HepG2 (cell line): ENCODE measurements around the gene LRBA. TPM values are rescaled to one million over a fixed set of nuclear protein-coding genes. Genes with fewer than 3 reads are reported as not detected.

Experiments
- ATAC-seq: fragments of 200-7000 bp; cut with Tn5 transposase; 3 replicates; pipeline ENCODE4 v1.9.1; 2020; ENCODE audit warnings: mild to moderate bottlenecking, moderate library complexity
- BruUV-seq: library from RNA; stranded (reverse); fragments of 400-500 nt; replicated peaks from 2 replicates; lab custom pipeline; 2021; lab: Mats Ljungman, UMichigan
- CTCF ChIA-PET: fragments of 300-600 bp; formaldehyde crosslinking; extraction: SDS; loops from one replicate; lab custom pipeline; 2021; ENCODE audit warnings: low total read pairs, inconsistent platforms, low intra/inter-chr PET ratio; lab: Yijun Ruan, JAX
- POLR2A ChIA-PET: fragments of 350-600 bp; sonication (Branson Sonifier 250); formaldehyde crosslinking; loops from one replicate; lab custom pipeline; 2020; ENCODE audit warnings: antibody characterized with exemption, inconsistent platforms; lab: Yijun Ruan, JAX
- DNase-seq: peaks from one replicate; pipeline ENCODE4 v3.0.0-alpha.2; 2015; ENCODE audit warnings: low spot score
- FAIRE-seq: peaks from 3 replicates; lab custom pipeline; 2011; peaks lifted over from hg19 to GRCh38; lab: Jason Lieb, UNC
- H2AFZ ChIP-seq: one replicate; pipeline ENCODE4 v1.6.1; 2011; ENCODE audit warnings: low read length, inconsistent platforms
- H3K27ac ChIP-seq: fragments of 300-600 bp; 3 replicates; pipeline ENCODE4 v1.8.0; 2011; ENCODE audit warnings: mixed run types, mild to moderate bottlenecking, mixed read lengths, low read length, inconsistent platforms; ENCODE audit not compliant: insufficient read depth; ENCODE audit errors: extremely low read length
- H3K27me3 ChIP-seq, 2 experiments: fragments of 200-600 bp in 1 of 2; 2 replicates in 1 of 2; 3 replicates in 1 of 2; pipeline versions ENCODE4 v1.6.0 to v1.8.0; 2011; ENCODE audit warnings: low read length in 2 of 2, mild to moderate bottlenecking in 2 of 2, moderate library complexity in 2 of 2, inconsistent platforms in 1 of 2; ENCODE audit not compliant: insufficient read depth in 2 of 2, control insufficient read depth in 1 of 2
- H3K36me3 ChIP-seq, 2 experiments: fragments of 200-600 bp in 1 of 2; replicated peaks in 1 of 2; 2 replicates in 1 of 2; 3 replicates in 1 of 2; pipeline versions ENCODE4 v1.5.1 to v1.8.0; 2011; ENCODE audit warnings: low read length in 2 of 2, inconsistent platforms in 1 of 2; ENCODE audit not compliant: insufficient read depth in 2 of 2, control insufficient read depth in 1 of 2
- H3K4me1 ChIP-seq: 2 replicates; pipeline ENCODE4 v1.5.1; 2012; ENCODE audit warnings: low read length, inconsistent platforms; ENCODE audit not compliant: insufficient read depth
- H3K4me2 ChIP-seq: 2 replicates; pipeline ENCODE4 v1.6.0; 2011; ENCODE audit warnings: low read depth, low read length, inconsistent platforms
- H3K4me3 ChIP-seq, 3 experiments: fragments of 200-600 bp in 1 of 3; sonication (generic), shearing (Covaris generic) in 1 of 3; replicated peaks in 1 of 3; 2 replicates each; pipeline ENCODE4 v1.5.1; 2011 to 2016; ENCODE audit warnings: low read length in 3 of 3, inconsistent platforms in 2 of 3, low read depth in 2 of 3, mild to moderate bottlenecking in 2 of 3, control low read depth in 1 of 3, mixed read lengths in 1 of 3; ENCODE audit not compliant: insufficient read depth in 1 of 3
- H3K79me2 ChIP-seq: one replicate; pipeline ENCODE4 v1.6.1; 2011; ENCODE audit warnings: low read length, inconsistent platforms; ENCODE audit not compliant: insufficient read depth
- H3K9ac ChIP-seq: 2 replicates; pipeline ENCODE4 v1.6.0; 2011; ENCODE audit warnings: mild to moderate bottlenecking, low read depth, low read length, inconsistent platforms; ENCODE audit not compliant: insufficient read depth
- H3K9me3 ChIP-seq: 2 replicates; pipeline ENCODE4 v1.5.1; 2012; ENCODE audit warnings: mild to moderate bottlenecking, low read length
- H4K20me1 ChIP-seq: 2 replicates; pipeline ENCODE4 v1.6.0; 2011; ENCODE audit warnings: inconsistent platforms, mild to moderate bottlenecking, low read length, moderate library complexity; ENCODE audit not compliant: insufficient read depth
- CREB3 ChIP-seq: sonication (generic); formaldehyde crosslinking; IDR thresholded peaks from 2 replicates; pipeline ENCODE4 v1.5.0; 2020; ENCODE audit warnings: missing genetic modification reagents
- HOMEZ ChIP-seq: IDR thresholded peaks from 2 replicates; pipeline ENCODE4 v1.6.1; 2016; ENCODE audit warnings: low read depth
- KLF11 ChIP-seq: IDR thresholded peaks from 2 replicates; pipeline ENCODE4 v1.6.1; 2016; ENCODE audit warnings: missing compliant biosample characterization
- KLF6 ChIP-seq: IDR thresholded peaks from 2 replicates; pipeline ENCODE4 v1.8.0; 2016; ENCODE audit warnings: missing biosample characterization, missing genetic modification reagents
- ZNF329 ChIP-seq: sonication (generic); formaldehyde crosslinking; IDR thresholded peaks from 2 replicates; pipeline ENCODE4 v1.9.0; 2021; ENCODE audit warnings: low read depth, mild to moderate bottlenecking, missing genetic modification reagents
- in situ Hi-C: cut with HindIII; loops from 2 replicates; pipeline ENCODE4 v1.10.0; 2017; ENCODE audit warnings: low pct_unique_long_range_greater_than_20kb; ENCODE audit not compliant: extremely low pct_ligation_motif_present
- intact Hi-C: fragments of 100-400 bp; cut with micrococcal nuclease; formaldehyde crosslinking; loops from one replicate; pipeline ENCODE4 v1.10.0; 2022; ENCODE audit not compliant: unreplicated experiment
- polyA plus RNA-seq, 8 experiments: library from polyadenylated mRNA; depleted of rRNA in 3 of 8; stranded (reverse) in 7 of 8; unstranded in 1 of 8; fragments of >200 nt; fragmentation: Illumina TruSeq in 4 of 8; extraction: Trizol in 4 of 8; gene quantifications; 2 replicates each; pipeline versions ENCODE4 v1.2.1 to v1.2.3, GENCODE V29; 2011 to 2016; ENCODE audit warnings: low read depth in 4 of 8, missing spikeins in 1 of 8, mixed read lengths in 1 of 8; ENCODE audit not compliant: insufficient read depth in 1 of 8
- total RNA-seq, 5 experiments: library from RNA; depleted of rRNA; stranded (reverse); fragments of >200 nt; fragmentation: Illumina TruSeq; extraction: Trizol; gene quantifications; 2 replicates each; pipeline ENCODE4 v1.2.3, GENCODE V29; 2016; ENCODE audit warnings: low read depth in 1 of 5

Gene LRBA
- total and polyA plus RNA-seq, 2 of the 13 experiments (the other 11 are each of a cell fraction or from before 2014, with no cell fraction given): 21.0 to 37.2 TPM

DNA sequence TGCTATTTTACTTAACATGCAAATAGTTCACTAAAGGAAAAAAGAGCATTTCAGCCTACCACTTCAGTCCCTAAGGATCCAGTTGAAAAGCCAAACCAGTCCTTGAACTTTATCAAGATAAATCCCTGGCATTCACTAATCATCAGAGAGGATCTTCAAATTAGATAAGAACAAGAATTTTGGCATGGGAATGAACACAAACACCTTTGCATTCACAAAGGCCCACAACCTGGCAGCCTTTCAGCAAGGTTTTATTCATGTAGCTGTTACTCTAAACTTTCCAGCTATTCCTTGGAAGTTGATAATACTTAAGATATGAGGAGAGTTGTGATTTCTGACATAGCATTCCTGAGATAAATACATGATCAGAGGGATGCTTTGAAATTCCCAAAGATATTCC, 193.4 kb downstream of the LRBA start:
- H3K4me1 ChIP-seq: peaks cover 6% of the 10 kb centered on the region
- FAIRE-seq: no peak

More for the DNA sequence above, 193.4 kb downstream of the LRBA start:
- ChIA-PET CTCF (no interaction called here), POLR2A (no interaction called here)
- Histone ChIP-seq H4K20me1 (no peaks in the 10 kb centered on the region), H3K27ac (no peak overlapping the region), H2AFZ (no peak overlapping the region), H3K36me3 (0 out of 5 replicates have a peak, but pooled peaks cover 0 to 18% of the 10 kb centered on the region in 2 experiments), H3K4me2 (no peak overlapping the region), H3K9ac (no peak overlapping the region), H3K4me3 (no peak overlapping the region), H3K27me3 (no peaks in the 10 kb centered on the region), H3K9me3 (no peaks in the 10 kb centered on the region), H3K79me2 (no peaks in the 10 kb centered on the region)
- TF ChIP-seq ZNF329 (no peak), KLF11 (CRISPR knock-in tag) (no peak), KLF6 (CRISPR knock-in tag) (no peak), HOMEZ (no peak), CREB3 (CRISPR knock-in tag) (no peak)
- ATAC-seq: no peak
- intact Hi-C loops (no loop called here), in situ Hi-C loops (no loop called here)
- DNase-seq: no peak
- BruUV-seq: no TSS peak
